ENCODE data around the gene KMO. TPM values are rescaled to one million over a fixed set of nuclear protein-coding genes. Genes with fewer than 3 reads are reported as not detected.

KMO gene
- polyA plus RNA-seq, 3 donors: 19.5 to 23.7 (median 20.2) TPM

DNA sequence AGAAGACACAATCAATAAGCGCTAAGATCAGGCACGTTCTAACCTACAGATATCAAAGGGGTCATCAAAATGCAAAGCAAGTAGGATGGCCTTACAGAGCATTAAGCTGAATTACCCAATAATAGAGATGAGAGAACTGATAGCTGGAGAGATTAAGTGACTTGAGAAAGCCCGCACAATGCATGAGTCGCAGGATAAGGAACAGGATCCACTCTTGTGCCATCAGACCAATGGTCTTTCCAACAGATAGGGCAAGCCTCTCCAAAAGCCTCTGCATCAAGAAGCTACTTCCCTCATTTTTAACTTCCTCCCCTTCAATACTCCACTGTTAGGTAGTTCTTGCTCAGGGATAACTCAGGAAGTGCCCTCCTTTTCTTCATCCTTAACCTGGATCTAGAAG is 105.4 kb downstream of the KMO start:
- no peak for DNase-seq (ENCODE audit: extremely low read depth in 1 of 11, low read depth in 9 of 11, low spot score in 4 of 11)

DNA sequence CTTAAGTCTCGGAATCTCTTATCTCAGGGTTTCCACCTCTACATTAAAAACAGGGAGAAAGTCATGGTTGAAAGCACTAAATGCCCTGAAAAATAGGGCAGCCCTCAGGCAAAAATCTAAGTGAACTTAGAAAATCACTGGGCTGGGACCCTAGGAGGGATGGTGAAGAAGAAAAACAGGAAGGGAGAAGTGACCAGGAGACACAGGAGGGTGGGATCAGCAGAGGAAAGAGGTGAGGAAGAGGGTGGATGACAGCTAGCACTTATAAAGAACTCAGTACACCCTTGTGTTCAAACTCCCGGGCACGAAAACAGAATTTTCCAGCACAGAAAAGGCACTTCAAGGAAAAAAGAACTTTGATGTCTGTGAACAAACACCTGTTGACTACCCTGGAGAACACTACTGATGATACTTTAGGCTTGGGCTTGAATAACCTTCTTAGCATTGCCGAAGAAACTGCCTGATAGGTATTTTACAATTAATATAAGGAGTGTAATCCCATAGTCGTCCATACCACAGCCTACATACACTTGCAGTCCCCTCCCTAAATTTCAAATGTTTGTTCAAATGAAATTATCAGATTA is 106.0 kb downstream of the KMO start:
- DNase-seq (ENCODE audit: extremely low read depth in 1 of 11, low read depth in 9 of 11, low spot score in 4 of 11): no peak

DNA sequence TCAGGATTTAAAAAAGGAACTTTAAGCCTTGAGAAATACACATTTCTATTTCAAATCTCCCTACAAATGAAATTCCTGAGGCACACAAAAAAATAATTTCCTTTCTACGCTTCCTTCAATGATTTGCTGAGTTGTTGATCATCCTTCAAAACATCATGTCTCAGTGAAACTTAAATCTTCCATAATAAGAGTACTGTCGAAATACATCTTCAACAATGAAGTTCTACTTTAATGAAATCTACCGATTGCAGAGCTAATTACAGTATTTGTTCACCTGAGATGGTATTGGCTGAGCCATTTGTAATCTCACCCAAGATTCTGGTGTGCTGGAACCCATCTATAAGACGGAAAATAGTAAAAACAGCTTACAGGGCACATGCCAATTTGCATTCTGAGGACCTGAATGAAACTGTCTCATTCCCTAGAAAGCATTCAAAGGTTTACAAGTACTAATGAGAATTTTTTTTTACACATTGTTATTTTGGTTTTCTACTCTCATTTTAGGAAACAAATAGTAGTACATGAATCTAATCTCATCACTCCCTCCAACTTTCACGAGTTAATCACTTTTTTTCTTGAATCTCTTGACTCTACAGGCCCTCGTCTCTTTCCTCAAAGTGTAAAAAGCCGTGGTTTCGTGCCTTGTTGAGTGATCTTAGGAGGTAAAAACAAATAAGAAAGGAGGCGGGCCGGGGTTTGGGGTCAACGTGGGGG is 106.9 kb downstream of the KMO start:
- peak in 1 of 11 donors; percentile 13 for DNase-seq (ENCODE audit: extremely low read depth in 1 of 11, low read depth in 9 of 11, low spot score in 4 of 11)

DNA sequence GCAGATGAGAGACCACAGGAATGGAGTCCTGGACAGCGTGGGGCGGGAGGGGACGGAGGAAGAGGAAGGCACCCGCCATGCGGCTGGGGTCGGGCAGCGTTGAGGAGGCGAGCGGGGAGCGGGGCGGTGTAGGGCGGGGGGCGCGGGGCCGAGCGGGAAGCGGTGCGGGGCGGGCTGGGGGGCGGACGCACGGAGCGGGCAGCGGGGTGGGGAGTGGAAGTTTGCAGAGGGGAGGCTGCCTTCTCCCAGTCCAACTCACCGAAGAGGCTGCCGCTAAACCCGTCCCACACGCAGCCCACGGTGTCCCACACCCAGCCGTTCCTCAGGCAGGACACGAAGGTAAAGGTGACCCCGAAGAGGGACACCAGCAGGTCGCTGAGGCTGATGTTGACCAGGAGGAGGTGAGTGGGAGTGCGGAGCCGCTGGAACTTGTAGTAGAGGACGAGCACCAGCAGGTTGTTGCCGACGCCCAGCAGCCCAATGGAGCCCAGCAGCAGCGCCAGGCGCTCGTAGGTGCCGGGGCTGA is 107.5 kb downstream of the KMO start:
- peak in 3 of 11 donors; percentile 6 to 26 (median 21) for DNase-seq (ENCODE audit: extremely low read depth in 1 of 11, low read depth in 9 of 11, low spot score in 4 of 11)

DNA sequence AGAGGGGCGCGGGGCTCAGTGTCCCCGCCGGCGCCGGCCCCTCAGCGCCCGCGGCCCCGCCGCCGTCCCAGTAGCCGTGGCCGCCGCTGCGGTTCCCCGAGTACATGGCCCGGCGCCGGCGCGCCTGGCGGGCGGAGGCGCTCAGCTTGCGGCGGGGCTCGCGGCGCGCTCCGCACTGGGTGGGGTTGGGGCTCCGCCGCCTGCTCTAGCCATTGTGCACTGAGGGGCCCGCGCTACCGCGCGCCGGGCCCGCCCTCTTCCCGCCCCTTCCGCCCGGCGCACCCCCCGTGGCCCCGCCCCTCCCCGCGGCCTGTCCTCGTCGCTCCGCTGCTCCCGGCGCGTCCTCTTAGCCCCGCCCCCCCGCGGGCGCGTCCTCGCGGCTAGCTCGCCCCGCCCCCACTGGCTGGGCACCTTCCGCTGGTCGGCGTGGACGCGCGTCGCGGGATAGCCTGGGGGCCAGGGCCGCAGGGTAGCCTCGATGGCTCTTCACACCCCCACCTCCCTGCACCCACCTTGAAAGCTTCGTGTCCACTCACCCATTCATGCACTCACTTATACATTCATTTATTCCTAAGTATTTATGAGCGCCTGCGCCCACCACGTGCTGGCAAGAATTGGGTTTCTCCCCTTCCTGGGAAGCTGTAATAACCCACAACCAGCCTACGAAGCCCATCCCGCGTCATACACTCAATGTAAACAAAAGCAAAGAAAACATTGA is 108.1 kb downstream of the KMO start, which contains the start of the genes CHML and OPN3:
CHML (minus strand) TSS at position 221 of the 718 bp plus-strand sequence. CDS start 4,603 bp downstream, outside the sequence.
OPN3 (minus strand) TSS at position 221 of the 718 bp plus-strand sequence; CDS start at position 106, 115 bp downstream.
- peak; percentile 33 to 89 (median 82) for DNase-seq (ENCODE audit: extremely low read depth in 1 of 11, low read depth in 9 of 11, low spot score in 4 of 11)

DNA sequence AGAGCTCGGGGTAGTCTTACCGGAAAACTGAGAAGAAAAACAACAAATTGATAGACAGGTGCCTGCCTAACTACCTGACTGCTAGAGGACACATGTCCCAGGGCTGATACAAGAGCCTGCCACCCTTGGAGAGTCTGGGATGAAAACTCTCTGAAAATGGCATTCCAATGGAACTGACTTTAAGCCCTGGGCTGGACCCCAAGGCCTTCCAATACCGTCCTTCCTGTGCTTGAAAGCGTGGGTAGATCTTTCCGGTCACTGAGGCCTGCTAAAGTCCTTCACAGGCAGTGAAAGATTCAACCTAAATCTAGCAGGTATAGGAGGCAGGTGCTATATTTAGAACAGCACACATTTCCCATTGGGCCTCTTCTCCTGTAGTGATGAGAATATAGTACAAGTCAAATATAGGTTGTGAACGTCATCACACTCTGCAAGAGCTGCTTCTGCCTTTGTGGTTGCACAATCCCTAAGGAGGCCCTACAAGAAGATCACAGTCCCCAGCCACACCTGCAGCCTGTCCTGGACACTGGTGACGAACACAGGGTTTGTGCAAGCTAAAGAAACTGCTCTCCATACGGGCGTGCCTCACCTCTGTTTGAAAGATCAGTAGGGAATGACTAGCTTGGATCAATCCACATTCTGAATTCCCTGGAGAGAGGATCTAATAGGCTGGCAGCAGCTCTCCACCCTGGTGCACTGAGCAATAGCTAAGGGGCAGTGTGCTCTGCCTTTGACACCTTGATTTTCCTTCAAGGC is 108.9 kb downstream of the KMO start:
- DNase-seq (ENCODE audit: extremely low read depth in 1 of 11, low read depth in 9 of 11, low spot score in 4 of 11): no peak

DNA sequence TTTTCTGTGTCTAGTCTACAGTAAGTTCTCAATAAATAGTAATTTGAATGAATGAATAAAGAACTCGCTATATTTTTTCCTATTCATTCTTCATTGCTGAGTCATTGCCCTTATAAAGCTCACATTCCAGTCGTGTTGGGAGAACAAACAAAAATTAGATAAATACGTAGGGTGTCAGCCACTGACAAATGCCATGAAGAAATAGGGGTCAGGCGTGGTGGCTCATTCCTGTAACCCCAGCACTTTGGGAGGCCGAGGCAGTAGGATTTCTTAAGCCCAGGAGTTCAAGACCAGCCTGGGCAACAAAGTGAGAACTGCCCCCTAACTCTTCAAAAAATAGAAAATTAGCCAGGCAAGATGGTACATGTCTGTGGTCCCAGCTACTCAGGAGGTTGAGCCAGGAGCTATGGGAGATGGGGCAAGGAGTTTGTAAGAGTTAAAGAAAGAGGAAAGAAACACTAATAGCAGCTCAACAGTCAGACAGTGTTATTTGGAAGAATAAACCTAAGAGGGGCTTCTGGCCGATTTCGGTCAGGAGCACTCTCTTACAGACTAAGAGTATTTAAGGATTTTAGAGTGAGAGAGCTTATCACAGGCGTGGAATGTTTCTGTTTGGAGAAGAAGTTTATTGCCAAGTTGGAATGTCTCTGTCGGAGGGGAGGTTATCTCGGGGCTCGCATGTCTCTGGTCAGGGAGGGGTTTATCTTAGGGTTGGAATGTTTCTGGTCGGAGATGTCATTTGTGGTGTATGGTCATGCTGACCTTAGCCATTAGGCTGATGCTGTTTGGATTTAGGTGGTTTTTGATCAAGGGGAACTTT is 109.8 kb downstream of the KMO start:
- no peak for DNase-seq (ENCODE audit: extremely low read depth in 1 of 11, low read depth in 9 of 11, low spot score in 4 of 11)

DNA sequence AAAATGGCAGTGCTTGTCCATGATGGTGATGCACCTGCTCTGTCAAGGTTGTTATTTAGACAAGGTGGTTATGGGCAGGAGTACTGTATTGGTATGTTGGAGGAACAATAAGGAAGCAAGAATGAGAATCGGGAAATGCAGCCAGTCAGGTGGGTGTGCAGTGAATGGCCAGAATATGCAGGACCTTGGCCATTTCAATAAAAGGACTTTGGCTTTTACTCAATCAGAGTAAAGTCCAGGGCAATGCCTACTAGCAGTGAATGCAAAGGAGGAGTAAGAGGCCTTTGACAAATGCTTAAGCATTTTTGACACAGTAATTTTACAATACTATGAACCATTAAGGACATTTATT is 110.4 kb downstream of the KMO start:
- DNase-seq (ENCODE audit: extremely low read depth in 1 of 11, low read depth in 9 of 11, low spot score in 4 of 11): no peak

DNA sequence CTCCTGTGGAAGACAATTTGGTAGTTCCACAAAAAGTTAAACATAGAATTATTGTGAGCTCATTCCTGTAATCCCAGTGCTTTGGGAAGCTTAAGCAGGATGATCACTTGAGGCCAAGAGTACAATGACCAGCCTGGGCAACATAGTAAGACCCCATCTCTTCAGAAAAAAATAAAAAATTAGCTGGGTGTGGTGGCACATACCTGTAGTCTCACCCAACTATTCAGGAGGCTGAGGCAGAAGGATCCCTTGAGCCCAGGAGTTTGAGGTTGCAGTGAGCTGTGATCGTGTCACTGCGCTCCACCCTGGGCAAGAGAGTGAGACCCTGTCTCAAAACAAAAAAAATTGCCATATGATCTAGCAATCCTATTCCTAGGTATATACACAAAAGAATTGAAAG is 112.1 kb downstream of the KMO start:
- no peak for DNase-seq (ENCODE audit: extremely low read depth in 1 of 11, low read depth in 9 of 11, low spot score in 4 of 11)

DNA sequence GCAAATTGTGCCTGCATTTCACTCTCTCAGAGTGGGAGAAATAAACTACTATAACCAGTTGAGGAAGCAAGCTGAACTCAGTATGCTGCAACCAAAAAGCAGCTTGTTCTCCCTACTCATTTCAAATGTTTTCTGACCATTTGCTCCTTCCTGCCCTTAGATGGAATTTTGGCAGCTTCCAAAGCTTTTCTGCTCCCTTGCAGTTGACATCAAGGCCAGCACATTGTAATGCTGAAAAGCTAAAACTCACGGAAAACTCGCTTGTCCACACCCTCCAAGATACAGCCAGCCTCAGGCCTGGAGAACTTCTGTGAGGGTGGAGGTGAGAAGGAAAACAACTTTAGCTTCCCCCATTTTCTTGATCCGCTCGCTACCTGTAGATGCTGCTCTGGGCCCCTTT is 113.0 kb downstream of the KMO start:
- DNase-seq (ENCODE audit: extremely low read depth in 1 of 11, low read depth in 9 of 11, low spot score in 4 of 11): no peak

Other genes starting within 250 kb of the KMO start
- 1 to 10 TPM; 5.2 to 5.8 (median 5.6) TPM for gene RGS7, start 175.2 kb upstream of the KMO start, polyA plus RNA-seq (ENCODE audit: insufficient read length in 3 of 3)
- gene FH, start 12.6 kb upstream of the KMO start, polyA plus RNA-seq (ENCODE audit: insufficient read length in 3 of 3): 100 to 1,000 TPM in 2 of 3 donors, 10 to 100 TPM in 1; 90.7 to 107 (median 101) TPM
- gene CHML, start 108.0 kb downstream of the KMO start, polyA plus RNA-seq (ENCODE audit: insufficient read length in 3 of 3): 10 to 100 TPM; 24.4 to 29.3 (median 25.7) TPM
- 10 to 100 TPM; 38.1 to 41.7 (median 41.4) TPM for gene OPN3, start 108.0 kb downstream of the KMO start, polyA plus RNA-seq (ENCODE audit: insufficient read length in 3 of 3)
- under 1 TPM; 0.14 to 0.79 (median 0.51) TPM for gene WDR64, start 119.9 kb downstream of the KMO start, polyA plus RNA-seq (ENCODE audit: insufficient read length in 3 of 3)

Data from renal cortex interstitium (tissue), 11 donors.